Rectal smooth muscle tissue (tissue), 1 donor: Measurements from ENCODE around the gene PRR29.
"Not testable (repeated sequence)": the region's sequence is repeated elsewhere in the genome, so short reads cannot be mapped to it uniquely, and the experiment has no call there.

Source experiments
- H3K27ac ChIP-seq: one replicate; pipeline ENCODE4 v1.7.0; 2013; ENCODE audit warnings: low read depth, low read length, inconsistent platforms
- H3K27me3 ChIP-seq: one replicate; pipeline ENCODE4 v1.7.0; 2013; ENCODE audit warnings: low read length; ENCODE audit not compliant: control insufficient read depth, insufficient read depth
- H3K36me3 ChIP-seq: one replicate; pipeline ENCODE4 v1.7.0; 2013; ENCODE audit warnings: low read length; ENCODE audit not compliant: control insufficient read depth, insufficient read depth
- H3K4me1 ChIP-seq: one replicate; pipeline ENCODE4 v1.7.0; 2013; ENCODE audit warnings: low read length; ENCODE audit not compliant: control insufficient read depth, insufficient read depth
- H3K4me3 ChIP-seq: one replicate; pipeline ENCODE4 v1.7.0; 2013; ENCODE audit warnings: low read length
- H3K9ac ChIP-seq: one replicate; pipeline ENCODE4 v1.7.0; 2013; ENCODE audit warnings: low read length

Gene PRR29

DNA sequence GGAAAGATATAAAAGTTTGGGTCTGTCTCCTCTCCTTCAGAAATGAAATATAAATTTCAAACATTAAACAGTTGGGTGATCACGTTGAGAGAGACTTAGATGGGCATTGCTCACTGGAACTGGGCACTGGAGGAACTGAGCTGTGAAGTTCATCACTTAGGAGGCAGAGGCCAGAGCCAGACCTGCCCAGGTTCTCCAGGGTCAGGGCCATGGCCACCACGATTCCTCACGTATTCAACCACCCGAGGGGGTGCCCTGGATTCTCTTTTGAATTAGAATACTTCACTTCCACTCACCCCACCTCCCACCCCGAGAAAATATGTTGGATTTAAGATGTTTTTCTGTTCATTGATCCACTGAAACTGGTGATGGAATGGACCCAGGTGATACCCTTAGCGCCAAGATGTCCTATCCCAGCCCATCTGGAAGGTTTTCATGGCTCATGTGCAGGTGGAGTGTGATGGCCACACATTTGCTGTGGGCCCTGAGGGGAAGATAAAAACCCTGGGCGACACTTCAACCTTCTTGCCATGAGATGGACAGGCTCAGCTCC, 6.1 kb downstream of the PRR29 start:
- no peak overlapping the region for H3K27ac ChIP-seq
- no peaks in the 10 kb centered on the region for H3K36me3 ChIP-seq
- H3K27me3 ChIP-seq: peaks cover under 1% of the 10 kb centered on the region
- H3K9ac ChIP-seq: no peak overlapping the region
- H3K4me1 ChIP-seq: no peaks in the 10 kb centered on the region
- H3K4me3 ChIP-seq: no peak overlapping the region

GRCh38 chr17:64004903-64005733, 7.0 kb downstream of the PRR29 start:
- H3K4me1 ChIP-seq: no peaks in the 10 kb centered on the region
- no peak overlapping the region for H3K4me3 ChIP-seq
- no peak overlapping the region for H3K27ac ChIP-seq
- no peaks in the 10 kb centered on the region for H3K27me3 ChIP-seq
- no peaks in the 10 kb centered on the region for H3K36me3 ChIP-seq
- H3K9ac ChIP-seq: no peak overlapping the region

- no peaks in the 10 kb centered on the region for H3K36me3 ChIP-seq
- H3K27me3 ChIP-seq: no peaks in the 10 kb centered on the region
- no peak overlapping the region for H3K9ac ChIP-seq
- H3K4me3 ChIP-seq: no peak overlapping the region
- H3K27ac ChIP-seq: no peak overlapping the region
- H3K4me1 ChIP-seq: no peaks in the 10 kb centered on the region
Measured at GRCh38 chr17:64005734-64006167, 7.6 kb downstream of the PRR29 start.

DNA sequence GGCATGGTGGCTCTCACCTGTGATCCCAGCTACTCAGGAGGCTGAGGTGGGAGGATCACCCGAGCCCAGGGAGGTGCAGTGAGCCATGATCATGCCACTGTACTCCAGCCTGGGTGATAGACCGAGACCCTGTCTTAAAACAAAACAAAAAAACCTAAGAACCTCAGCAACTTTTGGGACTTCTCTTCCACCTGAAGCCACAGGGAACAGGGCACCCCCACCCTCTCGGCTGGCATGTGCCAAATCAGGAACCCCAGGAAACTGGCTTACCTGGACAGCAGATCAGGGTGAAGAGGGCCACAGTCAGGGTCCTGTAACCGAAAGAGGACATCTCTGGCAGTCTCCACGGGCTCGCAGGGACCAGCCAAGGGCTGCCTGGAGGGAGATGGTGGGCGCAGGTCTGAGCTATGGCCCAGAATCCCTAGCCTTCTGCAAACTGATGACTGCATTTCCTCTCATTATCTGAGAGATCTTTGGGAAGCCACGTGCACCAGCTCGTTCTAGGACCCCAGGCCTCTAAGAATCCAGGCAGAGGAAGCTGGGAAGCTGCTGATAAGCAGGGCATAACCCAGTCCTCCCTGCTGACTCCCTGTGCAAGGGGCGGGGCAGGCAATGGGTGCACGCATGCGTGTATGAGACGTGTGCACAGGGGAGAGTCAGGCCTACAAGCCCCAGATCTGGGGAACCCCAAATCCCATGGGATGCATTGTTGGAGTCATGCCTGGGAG, 8.4 kb downstream of the PRR29 start:
- Histone ChIP-seq H3K36me3 (no peaks in the 10 kb centered on the region), H3K9ac (no peak overlapping the region), H3K27me3 (no peaks in the 10 kb centered on the region), H3K4me1 (no peaks in the 10 kb centered on the region), H3K4me3 (no peak overlapping the region), H3K27ac (no peak overlapping the region)

- H3K36me3 ChIP-seq, H3K27ac ChIP-seq, H3K4me3 ChIP-seq, H3K27me3 ChIP-seq, H3K9ac ChIP-seq, H3K4me1 ChIP-seq: not testable (repeated sequence)
Measured at GRCh38 chr17:64007089-64007837, 9.1 kb downstream of the PRR29 start.

DNA sequence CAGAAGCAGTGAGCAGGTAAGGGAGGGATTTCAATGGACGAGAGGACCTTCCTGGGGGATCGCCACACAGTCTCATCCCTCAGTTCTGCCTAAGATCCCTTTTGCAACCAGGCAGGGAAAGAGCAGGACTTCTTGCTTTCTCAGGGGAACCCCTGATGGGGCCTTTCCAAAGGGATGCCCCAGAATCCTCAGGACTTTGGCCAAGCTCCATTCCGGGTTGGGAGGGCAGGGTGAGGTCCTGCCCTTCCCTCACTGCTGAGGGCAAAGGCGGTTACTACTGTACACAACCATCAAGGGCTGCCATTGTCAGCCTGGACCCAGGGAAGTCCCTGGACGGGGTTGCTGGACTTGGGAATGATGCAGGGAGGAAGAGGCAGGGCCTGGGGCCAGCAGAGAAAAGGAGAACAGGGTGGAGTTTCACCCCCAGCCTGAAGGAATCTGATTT, 9.7 kb downstream of the PRR29 start:
- no peaks in the 10 kb centered on the region for H3K27me3 ChIP-seq
- H3K36me3 ChIP-seq: no peaks in the 10 kb centered on the region
- no peak overlapping the region for H3K4me3 ChIP-seq
- no peak overlapping the region for H3K27ac ChIP-seq
- no peaks in the 10 kb centered on the region for H3K4me1 ChIP-seq
- H3K9ac ChIP-seq: no peak overlapping the region

DNA sequence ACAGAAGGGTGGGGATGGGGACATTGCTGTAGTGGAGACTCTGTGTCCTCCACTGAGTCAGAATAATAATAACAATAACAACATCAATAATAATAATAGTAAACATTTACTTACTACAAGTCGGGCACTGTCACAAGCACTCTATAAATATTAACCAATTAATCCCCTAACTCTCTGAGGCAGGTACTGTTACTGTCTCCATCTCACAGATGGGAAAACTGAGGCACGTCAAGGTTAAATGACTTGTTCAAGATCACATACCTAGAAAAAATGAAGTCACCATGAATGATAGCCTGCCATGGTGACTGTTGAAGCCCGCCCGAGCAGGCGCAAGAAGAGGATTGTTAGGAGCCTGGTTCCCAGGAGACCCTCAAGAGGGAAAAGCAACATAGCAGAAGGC, 10.2 kb downstream of the PRR29 start:
- no peak overlapping the region for H3K4me3 ChIP-seq
- no peaks in the 10 kb centered on the region for H3K36me3 ChIP-seq
- H3K4me1 ChIP-seq: no peaks in the 10 kb centered on the region
- H3K27ac ChIP-seq: no peak overlapping the region
- H3K27me3 ChIP-seq: no peaks in the 10 kb centered on the region
- H3K9ac ChIP-seq: no peak overlapping the region

- Histone ChIP-seq H3K4me3 (no peak overlapping the region), H3K4me1 (no peaks in the 10 kb centered on the region), H3K27me3 (no peaks in the 10 kb centered on the region), H3K27ac (no peak overlapping the region), H3K36me3 (no peaks in the 10 kb centered on the region), H3K9ac (no peak overlapping the region)
Measured at GRCh38 chr17:64008830-64009229, 10.7 kb downstream of the PRR29 start.

GRCh38 chr17:64009571-64010402, 11.6 kb downstream of the PRR29 start:
- no peak overlapping the region for H3K27ac ChIP-seq
- H3K9ac ChIP-seq: no peak overlapping the region
- H3K4me3 ChIP-seq: no peak overlapping the region

DNA sequence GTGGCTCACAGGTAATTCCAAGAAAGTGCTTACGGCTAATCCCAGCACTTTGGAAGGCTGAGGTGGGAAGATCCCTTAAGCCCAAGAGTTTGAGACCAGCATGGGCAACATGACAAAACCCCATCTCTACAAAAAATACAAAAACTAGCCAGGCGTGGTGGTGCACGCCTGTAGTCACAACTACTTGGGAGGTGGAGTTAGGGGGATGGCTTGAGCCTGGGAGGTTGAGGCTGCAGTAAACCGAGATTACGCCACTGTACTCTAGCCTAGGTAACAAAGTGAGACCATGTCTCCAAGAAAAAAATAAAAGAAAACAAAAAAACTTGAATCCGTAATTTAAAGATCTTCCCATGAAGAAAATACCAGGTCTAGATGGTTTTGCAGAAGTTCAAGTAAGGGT, 17.3 kb downstream of the PRR29 start:
- Histone ChIP-seq H3K27ac (no peak overlapping the region), H3K4me3 (no peak overlapping the region), H3K4me1 (no peaks in the 10 kb centered on the region)

More at GRCh38 chr17:64009571-64010402, 11.6 kb downstream of the PRR29 start:
- no peaks in the 10 kb centered on the region for H3K4me1 ChIP-seq
- H3K27me3 ChIP-seq: no peaks in the 10 kb centered on the region
- H3K36me3 ChIP-seq: no peaks in the 10 kb centered on the region

DNA sequence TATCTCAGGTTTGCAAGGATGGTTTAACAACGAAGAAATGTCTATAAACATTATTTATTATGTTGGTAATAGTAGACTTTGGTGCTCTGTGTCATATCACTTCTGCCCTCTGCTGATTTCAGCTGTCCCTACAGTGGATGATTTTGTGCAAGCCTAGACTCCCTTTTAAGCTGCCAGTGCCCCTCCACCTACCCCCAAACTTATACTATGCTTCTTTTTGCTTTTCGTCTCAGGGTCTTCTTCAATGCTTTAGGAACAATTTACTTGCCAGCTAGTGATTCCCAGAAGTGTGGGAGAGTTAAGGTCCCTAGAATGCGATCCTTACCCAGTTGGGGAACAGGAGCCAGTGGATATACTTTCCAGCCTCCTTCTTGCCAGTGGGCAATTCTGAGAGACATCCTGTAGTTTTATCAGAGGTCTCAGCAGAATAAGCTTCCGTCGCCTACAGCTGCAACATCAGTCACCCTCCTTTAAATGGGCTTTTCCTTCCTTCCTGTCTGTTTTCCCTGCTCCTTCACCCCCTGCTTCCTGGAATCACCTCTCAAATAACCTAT, 18.2 kb downstream of the PRR29 start:
- Histone ChIP-seq H3K4me1 (no peaks in the 10 kb centered on the region), H3K27ac (no peak overlapping the region), H3K4me3 (no peak overlapping the region), H3K36me3 (no peaks in the 10 kb centered on the region), H3K27me3 (no peaks in the 10 kb centered on the region), H3K9ac (no peak overlapping the region)

More for the DNA sequence above, 17.3 kb downstream of the PRR29 start:
- H3K36me3 ChIP-seq: no peaks in the 10 kb centered on the region
- no peaks in the 10 kb centered on the region for H3K27me3 ChIP-seq
- H3K9ac ChIP-seq: no peak overlapping the region
